Epithelial cell of proximal tubule (primary cell): ENCODE data around the gene CPNE4. TPM values are rescaled to one million over a fixed set of nuclear protein-coding genes. Genes with fewer than 3 reads are reported as not detected.

ENCODE experiments used
- DNase-seq: peaks from one replicate; pipeline ENCODE4 v3.0.0-alpha.2; 2011; ENCODE audit warnings: low read depth
- H3K4me3 ChIP-seq: 2 replicates; pipeline ENCODE4 v1.5.1; 2011; ENCODE audit warnings: low read depth, mild to moderate bottlenecking, low read length
- CTCF ChIP-seq: conservative IDR thresholded peaks from 2 replicates; pipeline ENCODE4 v1.5.1; 2012; ENCODE audit warnings: low read depth, mild to moderate bottlenecking, low read length
- total RNA-seq: library from RNA; depleted of rRNA; stranded (reverse); fragments of >200 nt; gene quantifications from 2 replicates; pipeline ENCODE4 v1.2.3, GENCODE V29; 2015

CPNE4 gene
- total RNA-seq, 1 donor from 2014 or later, result 4.1 TPM

- no peak for DNase-seq
- TF ChIP-seq CTCF, result no peak
- H3K4me3 ChIP-seq, result no peak overlapping the region
Measured at GRCh38 chr3:131636266-131636775, 398.5 kb downstream of the CPNE4 start.

- TF ChIP-seq CTCF, result no peak
- no peak overlapping the region for H3K4me3 ChIP-seq
- DNase-seq, result no peak
Measured at GRCh38 chr3:131630807-131631206, 404.0 kb downstream of the CPNE4 start.

- no peak overlapping the region for H3K4me3 ChIP-seq
- TF ChIP-seq CTCF, result no peak
- no peak for DNase-seq
Measured at GRCh38 chr3:131630097-131630496, 404.7 kb downstream of the CPNE4 start.

GRCh38 chr3:131623431-131623830 lies 411.4 kb downstream of the CPNE4 start:
- no peak for DNase-seq
- H3K4me3 ChIP-seq, result no peak overlapping the region
- no peak for TF ChIP-seq CTCF

GRCh38 chr3:131622726-131623125 lies 412.1 kb downstream of the CPNE4 start:
- DNase-seq, result no peak
- no peak overlapping the region for H3K4me3 ChIP-seq
- TF ChIP-seq CTCF, result no peak

- no peak overlapping the region for H3K4me3 ChIP-seq
- no peak for DNase-seq
- no peak for TF ChIP-seq CTCF
Measured at GRCh38 chr3:131620977-131621376, 413.8 kb downstream of the CPNE4 start.

GRCh38 chr3:131619821-131620220 lies 415.0 kb downstream of the CPNE4 start:
- no peak overlapping the region for H3K4me3 ChIP-seq
- no peak for DNase-seq
- no peak for TF ChIP-seq CTCF
